Metanephros (tissue), 1 donor: ENCODE data around the gene AGBL3. TPM values are rescaled to one million over a fixed set of nuclear protein-coding genes. Genes with fewer than 3 reads are reported as not detected.

Source experiments
- total RNA-seq: library from RNA; depleted of rRNA; stranded (reverse); fragments of >200 nt; gene quantifications from one replicate; pipeline ENCODE4 v1.2.3, GENCODE V29; 2014

AGBL3 gene
- 2.9 TPM for total RNA-seq

GRCh38 chr7:134986363-134987251 lies at the start of gene AGBL3:
TSS of gene AGBL3 (plus strand) at chr7:134986508. CDS start at chr7:134987934, 1,426 bp downstream.

GRCh38 chr7:135147899-135148721 lies 161.8 kb downstream of the AGBL3 start, which contains the start of gene TMEM140:
TSS of gene TMEM140 (plus strand) at chr7:135148072. CDS start at chr7:135164442, 16,370 bp downstream.

GRCh38 chr7:135170274-135170997 lies 184.1 kb downstream of the AGBL3 start, which contains the start of gene CYREN:
TSS of gene CYREN (minus strand) at chr7:135170707. CDS start at chr7:135168922, 1,785 bp downstream.

Other genes starting within 250 kb of the AGBL3 start
- gene CALD1, start 206.9 kb upstream of the AGBL3 start, total RNA-seq = 167 TPM
- gene TMEM140, start 161.6 kb downstream of the AGBL3 start, total RNA-seq = 8.9 TPM
- 43.5 TPM for gene CYREN, start 184.2 kb downstream of the AGBL3 start, total RNA-seq
- 44.6 TPM for gene WDR91, start 225.0 kb downstream of the AGBL3 start, total RNA-seq
- gene STRA8, start 247.3 kb downstream of the AGBL3 start, total RNA-seq = 0.23 TPM